HUES6 (cell line): ENCODE results near the gene CUL5.
"Not testable (repeated sequence)": the region's sequence is repeated elsewhere in the genome, so short reads cannot be mapped to it uniquely, and the experiment has no call there.

Source experiments
- H3K27ac ChIP-seq: 2 replicates; pipeline ENCODE4 v1.7.0; 2013; ENCODE audit warnings: low read depth, mild to moderate bottlenecking, low read length, inconsistent platforms
- H3K27me3 ChIP-seq: 2 replicates; pipeline ENCODE4 v1.6.1; 2013; ENCODE audit warnings: low read length; ENCODE audit not compliant: control insufficient read depth, insufficient read depth
- H3K36me3 ChIP-seq: 2 replicates; pipeline ENCODE4 v1.6.1; 2013; ENCODE audit warnings: low read length; ENCODE audit not compliant: control insufficient read depth, insufficient read depth
- H3K4me1 ChIP-seq: 2 replicates; pipeline ENCODE4 v1.6.1; 2013; ENCODE audit warnings: low read length; ENCODE audit not compliant: control insufficient read depth, insufficient read depth
- H3K4me3 ChIP-seq: 2 replicates; pipeline ENCODE4 v1.5.1; 2013; ENCODE audit warnings: low read depth, low read length
- H3K9ac ChIP-seq: one replicate; pipeline ENCODE4 v1.6.1; 2013; ENCODE audit warnings: mild to moderate bottlenecking, low read length
- H3K9me3 ChIP-seq: 2 replicates; pipeline ENCODE4 v1.6.1; 2013; ENCODE audit warnings: low read depth, low read length; ENCODE audit not compliant: control insufficient read depth, insufficient read depth

The CUL5 gene

GRCh38 chr11:108025387-108026080, 16.8 kb downstream of the CUL5 start:
- H3K36me3 ChIP-seq, result peaks cover 2% of the 10 kb centered on the region; the same call in 1 of the 2 replicates
- H3K4me3 ChIP-seq, result no peak overlapping the region
- H3K4me1 ChIP-seq, result no peaks in the 10 kb centered on the region
- H3K27me3 ChIP-seq, result no peaks in the 10 kb centered on the region
- H3K9ac ChIP-seq, result no peak overlapping the region
- H3K9me3 ChIP-seq, result no peaks in the 10 kb centered on the region
- H3K27ac ChIP-seq, result no peak overlapping the region

DNA sequence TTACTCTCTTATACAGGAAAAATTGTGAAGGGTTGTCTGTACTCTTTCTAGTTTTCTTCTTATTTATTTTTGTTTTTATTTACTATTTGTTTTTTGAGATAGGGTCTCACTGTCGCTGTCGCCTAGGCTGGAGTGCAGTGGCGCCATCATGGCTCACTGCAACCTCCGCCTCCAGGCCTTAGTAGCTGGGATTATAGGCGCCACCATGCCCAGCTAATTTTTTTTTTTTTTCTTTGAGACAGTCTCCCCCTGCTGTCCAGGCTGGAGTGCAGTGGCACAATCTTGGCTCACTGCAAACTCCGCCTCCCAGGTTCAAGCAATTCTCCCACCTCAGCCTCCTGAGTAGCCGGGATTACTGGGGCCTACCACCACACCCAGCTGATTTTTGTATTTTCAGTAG, 18.4 kb downstream of the CUL5 start:
- H3K27ac ChIP-seq, result no peak overlapping the region
- no peaks in the 10 kb centered on the region for H3K27me3 ChIP-seq
- no peak overlapping the region for H3K9ac ChIP-seq
- H3K36me3 ChIP-seq, result no peaks in the 10 kb centered on the region
- H3K4me1 ChIP-seq, result no peaks in the 10 kb centered on the region
- no peak overlapping the region for H3K4me3 ChIP-seq
- H3K9me3 ChIP-seq, result no peaks in the 10 kb centered on the region

DNA sequence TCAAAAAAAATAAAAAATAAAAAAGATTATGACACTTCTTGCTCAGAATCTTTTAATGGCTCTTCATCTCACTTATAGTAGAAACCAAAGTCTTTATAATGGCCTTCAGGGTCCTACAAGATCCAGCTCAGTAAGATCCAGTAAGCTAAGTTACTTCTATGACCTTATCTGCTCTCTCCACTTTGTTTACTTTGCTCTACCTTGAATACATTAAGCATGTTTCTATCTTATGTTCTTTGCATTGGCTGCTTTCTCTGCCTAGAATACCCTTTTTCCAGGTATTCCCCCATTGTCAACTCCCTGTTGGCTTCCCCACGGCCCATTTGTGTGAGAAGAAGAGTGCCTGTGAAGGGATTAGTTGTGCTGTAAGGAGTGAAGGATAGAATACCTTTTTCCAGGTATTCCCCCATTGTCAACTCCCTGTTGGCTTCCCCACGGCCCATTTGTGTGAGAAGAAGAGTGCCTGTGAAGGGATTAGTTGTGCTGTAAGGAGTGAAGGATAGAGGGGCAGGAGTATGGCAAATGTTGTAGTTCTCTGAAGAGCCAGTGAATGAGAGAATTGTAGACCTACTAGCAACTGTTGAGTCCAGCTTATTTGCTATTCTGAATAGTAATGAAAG, 20.2 kb downstream of the CUL5 start:
- not testable (repeated sequence) for H3K27me3 ChIP-seq, H3K27ac ChIP-seq, H3K4me1 ChIP-seq, H3K9ac ChIP-seq, H3K36me3 ChIP-seq, H3K4me3 ChIP-seq, H3K9me3 ChIP-seq

GRCh38 chr11:108031604-108032003, 22.9 kb downstream of the CUL5 start:
- H3K27me3 ChIP-seq, H3K9ac ChIP-seq: not testable (repeated sequence)
- peaks cover 17% of the 10 kb centered on the region for H3K36me3 ChIP-seq

DNA sequence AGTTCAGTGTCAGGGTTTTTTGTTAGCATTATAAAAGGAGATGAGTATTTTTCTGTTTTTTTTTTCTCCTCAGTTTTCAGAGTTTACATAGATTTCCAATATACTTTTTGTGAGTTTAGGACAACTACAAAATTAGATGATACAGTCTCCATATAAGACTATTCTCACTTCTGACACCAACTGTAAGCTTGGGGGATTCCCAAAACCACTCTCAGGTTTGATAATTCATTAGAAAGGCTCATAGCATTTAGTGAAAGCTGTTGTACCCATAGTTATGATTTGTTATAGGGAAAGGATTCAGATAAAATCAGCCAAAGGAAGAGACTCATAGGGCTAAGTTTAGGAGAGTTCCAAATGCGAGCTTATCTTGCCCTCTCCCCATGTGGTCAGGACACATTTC, 24.1 kb downstream of the CUL5 start:
- Histone ChIP-seq H3K27ac (no peak overlapping the region), H3K36me3 (peaks cover 26% of the 10 kb centered on the region), H3K4me3 (no peak overlapping the region), H3K9me3 (no peaks in the 10 kb centered on the region), H3K4me1 (peaks cover 4% of the 10 kb centered on the region; the same call in 1 of the 2 replicates), H3K27me3 (no peaks in the 10 kb centered on the region), H3K9ac (no peak overlapping the region)

More at GRCh38 chr11:108031604-108032003, 22.9 kb downstream of the CUL5 start:
- not testable (repeated sequence) for H3K4me1 ChIP-seq, H3K27ac ChIP-seq, H3K4me3 ChIP-seq, H3K9me3 ChIP-seq

DNA sequence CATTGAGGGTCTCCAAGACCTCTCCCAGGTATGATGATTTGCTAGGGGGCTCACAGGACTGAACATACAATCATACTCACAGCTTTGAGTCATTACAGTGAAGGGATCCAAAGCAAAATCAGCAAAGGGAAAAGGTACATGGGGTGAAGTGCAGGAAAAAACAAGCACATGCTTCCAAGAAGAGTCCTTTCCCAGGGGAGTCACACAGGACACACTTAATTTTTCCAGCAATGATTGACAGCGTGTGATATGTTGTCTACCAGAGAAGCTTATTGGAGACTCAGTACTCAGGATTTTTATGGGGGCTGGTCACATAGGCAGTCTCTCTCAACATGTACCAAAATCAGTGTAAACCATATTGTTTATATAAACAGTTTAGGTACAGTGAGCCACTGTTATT, 25.3 kb downstream of the CUL5 start:
- Histone ChIP-seq H3K4me3 (no peak overlapping the region), H3K9me3 (no peaks in the 10 kb centered on the region), H3K27ac (no peak overlapping the region), H3K4me1 (peaks cover 4% of the 10 kb centered on the region; the same call in 1 of the 2 replicates), H3K27me3 (no peaks in the 10 kb centered on the region), H3K36me3 (peaks cover 27% of the 10 kb centered on the region), H3K9ac (no peak overlapping the region)

- Histone ChIP-seq H3K4me3 (no peak overlapping the region), H3K36me3 (peaks cover 30% of the 10 kb centered on the region), H3K9me3 (no peaks in the 10 kb centered on the region), H3K9ac (no peak overlapping the region), H3K4me1 (peaks cover 4% of the 10 kb centered on the region; the same call in 1 of the 2 replicates), H3K27me3 (no peaks in the 10 kb centered on the region), H3K27ac (no peak overlapping the region)
Measured at GRCh38 chr11:108034952-108035351, 26.3 kb downstream of the CUL5 start.

DNA sequence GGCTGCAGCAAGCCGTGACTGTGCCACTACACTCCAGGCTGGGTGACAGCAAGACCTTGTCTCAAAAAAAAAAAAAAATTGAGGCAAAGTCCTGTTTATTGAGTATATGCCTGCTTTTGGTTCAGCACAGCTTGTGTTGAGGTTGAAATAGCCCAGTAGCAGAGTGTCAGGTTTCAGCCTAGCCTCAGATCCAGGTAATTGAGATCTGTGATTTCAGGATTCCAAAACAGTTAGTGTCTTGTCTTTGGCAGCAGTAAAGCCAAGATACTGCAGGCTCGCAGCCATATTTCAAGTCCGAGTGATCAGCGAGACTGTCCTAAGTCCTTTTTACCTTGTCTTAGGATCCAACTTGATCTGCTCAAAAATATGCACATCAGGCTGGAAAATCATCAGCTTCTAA, 27.0 kb downstream of the CUL5 start:
- Histone ChIP-seq H3K27me3 (no peaks in the 10 kb centered on the region), H3K4me3 (no peak overlapping the region), H3K27ac (no peak overlapping the region), H3K36me3 (peaks cover 32% of the 10 kb centered on the region), H3K9ac (no peak overlapping the region), H3K4me1 (peaks cover 4% of the 10 kb centered on the region; the same call in 1 of the 2 replicates), H3K9me3 (no peaks in the 10 kb centered on the region)

DNA sequence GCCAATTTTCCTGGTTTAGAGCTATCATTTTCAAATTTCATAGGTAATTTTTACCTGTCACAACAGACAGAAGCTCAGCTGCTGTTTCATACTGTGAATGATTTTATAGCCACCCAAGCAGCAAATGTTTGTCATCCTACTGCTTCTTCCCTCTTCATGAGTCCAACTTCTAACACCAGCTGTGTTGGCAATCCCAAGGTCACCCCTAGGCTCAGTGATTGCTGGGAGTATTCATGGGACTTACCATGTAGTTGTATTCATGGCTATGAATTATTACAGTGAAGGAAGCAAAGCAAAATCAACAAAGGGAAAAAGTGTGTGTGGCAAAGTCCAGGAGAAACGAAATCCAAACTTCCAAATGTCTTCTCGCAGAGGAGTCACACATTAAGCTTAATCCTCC, 28.5 kb downstream of the CUL5 start:
- Histone ChIP-seq H3K9me3 (no peaks in the 10 kb centered on the region), H3K9ac (no peak overlapping the region), H3K4me3 (no peak overlapping the region), H3K36me3 (peaks cover 32% of the 10 kb centered on the region), H3K27ac (no peak overlapping the region), H3K27me3 (no peaks in the 10 kb centered on the region), H3K4me1 (peaks cover 4% of the 10 kb centered on the region; the same call in 1 of the 2 replicates)

GRCh38 chr11:108037636-108038035, 28.9 kb downstream of the CUL5 start:
- H3K4me3 ChIP-seq, result no peak overlapping the region
- H3K27ac ChIP-seq, result no peak overlapping the region
- no peak overlapping the region for H3K9ac ChIP-seq
- H3K36me3 ChIP-seq, result peaks cover 32% of the 10 kb centered on the region
- no peaks in the 10 kb centered on the region for H3K9me3 ChIP-seq
- peaks cover 4% of the 10 kb centered on the region; the same call in 1 of the 2 replicates for H3K4me1 ChIP-seq
- no peaks in the 10 kb centered on the region for H3K27me3 ChIP-seq

DNA sequence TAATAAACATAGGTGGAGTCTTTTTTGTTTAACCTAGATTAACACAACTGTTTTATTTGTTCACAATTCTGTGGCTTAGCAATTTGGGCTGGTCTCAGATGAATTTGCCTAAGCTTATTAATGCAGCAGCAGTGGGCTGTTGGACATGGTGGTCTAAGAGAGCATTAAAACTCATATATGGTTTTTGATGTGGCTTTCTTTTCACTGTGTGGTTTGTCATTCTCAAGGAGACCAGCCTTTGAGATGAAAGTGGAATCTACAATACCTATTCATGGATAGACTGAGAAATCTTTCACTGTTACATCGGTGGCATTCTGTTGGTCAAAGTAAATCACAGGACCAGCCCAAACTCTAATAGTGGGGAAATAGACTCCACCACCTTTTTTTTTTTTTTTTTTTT, 39.6 kb downstream of the CUL5 start:
- Histone ChIP-seq H3K9ac (no peak overlapping the region), H3K27me3 (no peaks in the 10 kb centered on the region), H3K4me1 (no peaks in the 10 kb centered on the region), H3K27ac (no peak overlapping the region), H3K4me3 (no peak overlapping the region), H3K36me3 (peaks cover 25% of the 10 kb centered on the region), H3K9me3 (no peaks in the 10 kb centered on the region)
